Measurements from ENCODE around the gene TBL1X.
A peak's percentile ranks its signal among the peaks of the same experiment; 100 is the strongest.

Gene TBL1X

DNA sequence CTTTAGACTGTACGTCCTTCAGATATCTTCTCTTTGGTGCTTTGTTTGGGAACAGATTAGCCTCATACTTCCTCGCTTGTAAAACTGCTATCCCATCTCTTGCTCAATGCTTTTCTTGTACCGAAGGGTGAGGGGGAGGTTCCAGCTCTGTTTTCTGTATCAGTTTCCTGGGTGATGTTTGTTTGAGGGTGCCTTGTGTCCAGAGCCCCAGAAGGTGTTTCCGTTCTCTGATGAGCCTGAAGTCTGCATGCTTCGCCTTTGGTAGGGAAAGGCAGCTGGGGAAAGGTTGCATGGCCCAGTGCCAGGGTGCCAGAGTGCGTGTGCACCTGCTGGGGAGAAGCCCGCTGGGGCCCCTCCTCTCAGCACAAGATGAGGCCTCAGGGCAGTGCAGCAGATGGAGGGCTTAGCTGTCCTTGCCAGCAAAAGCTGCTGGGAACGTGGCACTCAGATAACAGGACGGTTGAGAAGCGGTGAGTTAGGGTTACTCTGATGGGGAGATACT, 73.7 kb downstream of the TBL1X start:
- peak; percentile 35 for DNase-seq

DNA sequence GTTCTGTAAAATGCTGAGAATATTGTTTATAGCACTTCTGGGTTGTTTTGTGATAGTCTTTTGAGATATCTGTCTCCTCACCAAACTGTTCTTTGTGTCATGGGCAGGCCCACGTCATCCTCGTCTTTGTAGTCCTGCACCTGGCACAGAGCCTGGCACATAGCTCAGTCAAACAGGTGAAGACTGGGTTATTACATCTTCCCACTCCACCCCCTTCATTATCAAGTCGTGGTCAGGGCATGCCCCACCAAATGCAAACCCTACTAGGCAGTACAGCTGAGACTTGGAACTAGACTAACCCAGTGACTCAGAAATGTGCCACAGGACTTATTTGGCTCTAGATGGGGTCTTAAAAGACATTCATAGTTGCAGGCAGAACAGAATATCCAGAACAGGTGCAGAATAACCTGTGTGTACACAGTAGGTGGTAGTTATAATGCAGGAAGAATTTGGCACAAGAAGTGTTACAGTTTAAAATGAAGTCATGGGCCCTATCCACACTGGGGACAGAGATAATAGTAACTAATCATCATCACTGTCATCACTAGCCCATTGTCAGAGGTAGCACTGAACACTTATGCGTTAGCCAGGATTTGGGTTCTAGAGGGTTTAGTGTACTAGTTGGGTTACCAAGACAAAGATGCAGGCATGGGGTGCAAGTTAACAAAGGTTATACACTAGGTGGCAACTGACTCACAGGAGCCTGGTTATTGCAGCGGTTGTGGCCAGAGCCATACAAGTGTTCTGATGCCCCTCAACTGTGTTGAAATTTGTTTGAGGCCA, 74.9 kb downstream of the TBL1X start:
- DNase-seq: no peak

GRCh38 chrX:9542106-9542760, 77.4 kb downstream of the TBL1X start:
- DNase-seq: no peak

DNA sequence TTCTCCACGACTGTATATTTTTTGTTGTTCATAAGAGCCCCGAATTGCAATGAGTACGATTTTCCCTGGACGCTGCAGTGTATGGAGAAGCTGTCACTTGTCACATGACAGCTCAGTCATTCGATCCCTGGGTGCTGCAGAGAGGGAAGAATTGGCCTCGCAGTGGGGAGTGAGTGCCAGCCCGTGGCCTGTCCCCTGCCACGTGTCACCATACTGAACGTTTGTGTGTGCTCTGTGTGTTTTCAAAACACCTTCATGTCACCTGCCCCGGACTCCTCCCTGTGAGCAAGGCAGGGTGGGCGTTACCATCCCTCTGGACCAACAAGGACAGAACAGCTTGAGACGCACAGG, 77.9 kb downstream of the TBL1X start:
- no peak for DNase-seq

DNA sequence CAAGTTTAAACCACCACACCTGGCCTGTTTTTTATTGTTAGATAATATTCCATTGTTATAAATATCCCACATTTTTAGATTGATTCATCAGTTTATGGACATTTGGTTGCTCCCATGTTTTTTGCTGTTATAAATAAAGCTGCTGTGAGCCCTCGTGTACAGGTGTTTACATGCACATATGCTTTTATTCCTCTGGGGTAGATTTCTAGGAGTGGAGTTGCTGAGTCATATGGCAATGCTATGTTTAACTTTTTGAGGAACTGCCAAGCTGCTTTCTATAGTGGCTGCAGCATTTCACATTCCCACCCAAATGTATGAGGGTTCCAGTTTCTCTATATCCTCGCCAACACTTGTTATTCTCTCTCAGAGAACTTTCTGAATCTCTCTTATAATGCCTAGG, 90.5 kb downstream of the TBL1X start:
- no peak for DNase-seq

GRCh38 chrX:9557091-9557490, 92.2 kb downstream of the TBL1X start:
- no peak for DNase-seq

GRCh38 chrX:9557521-9557920, 92.7 kb downstream of the TBL1X start:
- DNase-seq: no peak

GRCh38 chrX:9558615-9559014, 93.8 kb downstream of the TBL1X start:
- no peak for DNase-seq

DNA sequence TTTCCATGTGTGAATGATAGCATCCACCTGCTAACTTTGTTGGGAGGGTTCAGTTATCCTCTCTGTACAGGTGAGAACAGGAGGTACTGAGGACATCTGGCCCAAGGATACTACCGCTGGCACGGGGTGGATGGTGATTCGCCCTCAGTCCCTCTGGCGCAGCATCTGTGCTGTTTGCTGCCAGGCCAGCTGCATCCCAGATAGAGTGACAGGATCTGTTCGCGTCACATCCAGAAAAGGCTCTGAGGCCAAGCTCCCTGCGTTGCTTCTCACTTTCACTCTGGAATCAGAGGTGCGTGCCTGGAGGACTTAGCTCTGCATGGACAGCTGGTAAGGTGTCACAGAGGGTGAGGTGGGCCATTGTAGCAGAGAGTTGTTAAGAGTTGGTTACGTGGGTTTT, 95.4 kb downstream of the TBL1X start:
- DNase-seq: no peak

GRCh38 chrX:9561199-9561598, 96.3 kb downstream of the TBL1X start:
- no peak for DNase-seq

GRCh38 chrX:9562851-9563250, 98.0 kb downstream of the TBL1X start:
- no peak for DNase-seq

- DNase-seq: no peak
These were observed 101.3 kb downstream of the TBL1X start for GRCh38 chrX:9566150-9566621.

- no peak for DNase-seq
These were observed 105.0 kb downstream of the TBL1X start for GRCh38 chrX:9569876-9570301.

- DNase-seq: no peak
These were observed 108.6 kb downstream of the TBL1X start for GRCh38 chrX:9573282-9574106.

GRCh38 chrX:9576059-9576458, 111.2 kb downstream of the TBL1X start:
- DNase-seq: no peak

DNA sequence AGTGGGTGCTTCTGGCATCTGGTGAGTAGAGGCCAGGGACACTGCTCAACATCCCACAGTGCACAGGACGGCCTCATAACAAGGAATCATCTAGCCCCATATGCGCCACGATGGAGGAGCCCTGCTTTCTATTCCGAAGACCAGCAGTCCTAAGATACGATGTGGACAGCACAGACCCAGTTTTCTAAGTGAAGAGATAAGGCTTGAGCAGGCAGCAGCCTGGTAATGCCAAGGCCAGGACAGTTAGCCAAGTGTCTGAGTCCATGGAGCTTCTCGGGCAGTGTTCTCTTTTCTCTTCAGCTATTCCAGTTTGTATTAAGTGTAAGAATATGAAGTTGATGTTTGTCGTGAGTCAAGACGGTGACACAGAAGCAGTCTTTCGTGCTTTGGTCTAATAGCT, 112.7 kb downstream of the TBL1X start:
- no peak for DNase-seq

DNA sequence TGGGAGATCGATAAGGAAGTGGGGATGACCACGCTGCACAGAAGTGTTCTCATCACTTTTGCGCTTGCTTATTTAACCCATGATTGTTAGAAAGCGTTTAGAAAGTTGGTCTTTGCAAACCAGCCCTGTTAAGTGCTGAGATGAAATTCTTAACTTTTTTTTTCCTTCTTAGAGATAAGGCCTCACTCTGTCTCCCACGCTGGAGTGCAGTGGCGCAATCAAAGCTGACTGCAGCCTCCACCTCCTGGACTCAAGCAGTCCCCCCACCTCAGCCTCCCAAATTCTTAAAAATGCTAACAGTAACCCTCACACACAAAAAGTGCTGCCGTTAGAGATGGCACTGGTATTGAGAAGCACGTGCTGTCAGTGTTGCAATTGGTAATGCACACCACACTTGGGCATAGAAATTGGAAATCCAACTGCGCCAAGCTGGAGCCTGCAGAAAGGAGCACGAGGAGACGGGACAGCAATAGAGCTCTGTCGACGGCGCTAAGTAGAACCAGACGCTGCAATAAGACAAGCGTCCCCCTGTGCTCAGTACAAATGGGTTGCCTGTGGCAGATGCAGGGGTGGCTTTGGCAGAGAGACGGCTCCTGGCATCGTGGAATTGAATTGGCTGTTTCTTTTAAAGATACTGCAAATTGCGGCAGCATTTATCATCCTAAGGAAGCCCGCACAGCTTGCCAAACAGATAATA, 113.4 kb downstream of the TBL1X start:
- DNase-seq: no peak

GRCh38 chrX:9581771-9582385, 117.0 kb downstream of the TBL1X start:
- no peak for DNase-seq

- DNase-seq: no peak
These were observed 118.1 kb downstream of the TBL1X start for GRCh38 chrX:9582956-9583355.

GRCh38 chrX:9586992-9587392, 122.1 kb downstream of the TBL1X start:
- no peak for DNase-seq

DNA sequence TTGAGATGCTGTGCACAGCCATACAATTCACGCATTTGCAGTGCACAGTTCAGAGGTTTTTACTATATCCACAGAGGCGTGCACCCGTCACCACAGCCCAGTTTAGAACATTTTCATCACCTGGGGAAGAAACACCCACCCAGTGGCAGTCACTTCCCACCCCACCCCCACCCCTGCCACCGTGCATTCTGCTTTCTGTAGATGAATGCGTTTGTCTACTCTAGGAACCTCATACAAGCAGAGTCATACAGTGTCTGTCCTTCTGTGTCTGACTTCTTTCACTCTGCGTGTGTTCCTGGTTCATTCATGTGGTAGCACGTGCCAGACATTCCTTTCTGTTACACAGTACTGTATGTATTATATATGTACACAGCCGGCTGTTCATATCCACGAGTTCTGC, 122.8 kb downstream of the TBL1X start:
- no peak for DNase-seq

DNA sequence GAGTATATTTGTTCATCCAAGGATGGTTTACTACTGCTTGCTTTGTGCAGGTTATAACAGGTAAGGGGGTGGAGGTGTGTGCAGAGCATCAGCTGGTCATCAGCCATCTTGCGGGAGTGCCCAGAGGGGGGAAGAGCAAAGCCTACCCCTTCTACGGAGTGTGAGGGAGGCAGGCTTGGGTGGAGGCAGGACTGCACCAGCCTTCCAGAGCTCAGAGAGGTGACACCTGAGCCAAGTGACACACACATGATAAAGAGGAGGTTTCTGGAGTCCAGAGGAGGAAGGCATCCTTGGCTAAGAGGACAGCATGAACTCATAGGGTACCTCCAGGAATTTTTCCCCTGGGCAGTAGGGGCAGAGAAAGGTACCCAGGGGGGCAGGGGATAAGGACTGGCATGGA, 126.6 kb downstream of the TBL1X start:
- DNase-seq: no peak
